RWPE1 (cell line): ENCODE data around the gene MMP21.

Experiments
- CTCF ChIA-PET: fragments of 350-600 bp; sonication (Branson Sonifier 250); formaldehyde crosslinking; extraction: SDS; loops from one replicate; lab custom pipeline; 2021; lab: Yijun Ruan, JAX
- POLR2A ChIA-PET: fragments of 400-600 bp; formaldehyde crosslinking; extraction: SDS; loops from one replicate; lab custom pipeline; 2020; ENCODE audit warnings: antibody characterized with exemption; ENCODE audit not compliant: low non-redundant PET; lab: Yijun Ruan, JAX
- DNase-seq: peaks from one replicate; pipeline ENCODE4 v3.0.0; 2012; ENCODE audit warnings: low spot score
- H3K27ac ChIP-seq: fragments of 450-650 bp; 2 replicates; pipeline ENCODE4 v1.5.1; 2017
- TF ChIP-seq, protein P1 (sequence below): fragments of 450-650 bp; conservative IDR thresholded peaks from 2 replicates; pipeline ENCODE4 v1.5.1; 2017; ENCODE audit warnings: low read depth, mild to moderate bottlenecking

The MMP21 gene

DNA sequence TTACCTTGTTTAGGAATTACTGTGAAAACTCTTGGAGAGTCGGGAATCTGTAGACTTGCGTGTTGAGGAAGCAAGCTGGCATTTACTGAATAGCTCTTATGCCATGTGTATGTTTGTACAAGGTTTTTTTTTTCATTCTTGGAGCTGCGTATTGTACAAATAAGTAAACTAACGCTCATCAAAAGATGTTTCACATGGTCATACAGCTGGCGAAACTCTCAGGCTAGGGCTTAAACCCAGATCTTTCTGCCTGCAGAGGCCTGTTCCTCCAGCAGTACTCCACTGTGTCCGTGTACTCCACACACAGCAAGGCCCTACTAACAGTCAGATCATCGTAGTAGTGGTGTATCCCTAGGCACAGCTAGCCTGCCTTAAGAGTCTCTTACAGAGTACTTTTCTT, 48.7 kb downstream of the MMP21 start:
- POLR2A ChIA-PET = no interaction called here
- no peak overlapping the region for H3K27ac ChIP-seq
- no peak for DNase-seq
- TF ChIP-seq, protein P1, sequence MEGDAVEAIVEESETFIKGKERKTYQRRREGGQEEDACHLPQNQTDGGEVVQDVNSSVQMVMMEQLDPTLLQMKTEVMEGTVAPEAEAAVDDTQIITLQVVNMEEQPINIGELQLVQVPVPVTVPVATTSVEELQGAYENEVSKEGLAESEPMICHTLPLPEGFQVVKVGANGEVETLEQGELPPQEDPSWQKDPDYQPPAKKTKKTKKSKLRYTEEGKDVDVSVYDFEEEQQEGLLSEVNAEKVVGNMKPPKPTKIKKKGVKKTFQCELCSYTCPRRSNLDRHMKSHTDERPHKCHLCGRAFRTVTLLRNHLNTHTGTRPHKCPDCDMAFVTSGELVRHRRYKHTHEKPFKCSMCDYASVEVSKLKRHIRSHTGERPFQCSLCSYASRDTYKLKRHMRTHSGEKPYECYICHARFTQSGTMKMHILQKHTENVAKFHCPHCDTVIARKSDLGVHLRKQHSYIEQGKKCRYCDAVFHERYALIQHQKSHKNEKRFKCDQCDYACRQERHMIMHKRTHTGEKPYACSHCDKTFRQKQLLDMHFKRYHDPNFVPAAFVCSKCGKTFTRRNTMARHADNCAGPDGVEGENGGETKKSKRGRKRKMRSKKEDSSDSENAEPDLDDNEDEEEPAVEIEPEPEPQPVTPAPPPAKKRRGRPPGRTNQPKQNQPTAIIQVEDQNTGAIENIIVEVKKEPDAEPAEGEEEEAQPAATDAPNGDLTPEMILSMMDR = no peak
- CTCF ChIA-PET = interaction anchor here (0.6 kb wide), 1 partner anchor 20 kb away, joined by 4 read pairs; no protein-coding TSS in a partner anchor

DNA sequence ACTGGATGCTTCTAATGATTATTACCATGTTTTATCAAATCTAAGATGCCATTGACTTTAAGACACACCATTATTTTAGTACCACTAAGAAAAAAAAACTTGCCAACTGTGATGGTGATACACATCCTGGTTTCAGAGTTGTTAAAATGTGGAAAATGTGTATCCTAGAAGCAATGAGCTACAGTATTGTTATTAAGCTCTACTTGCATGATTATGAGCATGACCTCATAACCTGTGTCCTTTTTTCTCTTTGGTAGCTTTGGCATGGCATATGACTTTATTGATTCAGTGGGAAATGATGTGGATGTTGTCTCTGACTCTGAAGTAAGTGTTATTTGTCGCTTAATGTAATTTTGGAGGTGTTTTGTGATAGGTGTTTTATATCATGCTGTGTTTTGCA, 52.8 kb downstream of the MMP21 start:
- H3K27ac ChIP-seq = no peak overlapping the region
- POLR2A ChIA-PET = no interaction called here
- no peak for DNase-seq
- TF ChIP-seq, protein P1 = no peak
- CTCF ChIA-PET = interaction anchor here (0.5 kb wide), 1 partner anchor 14 kb away, joined by 4 read pairs; no protein-coding TSS in a partner anchor

DNA sequence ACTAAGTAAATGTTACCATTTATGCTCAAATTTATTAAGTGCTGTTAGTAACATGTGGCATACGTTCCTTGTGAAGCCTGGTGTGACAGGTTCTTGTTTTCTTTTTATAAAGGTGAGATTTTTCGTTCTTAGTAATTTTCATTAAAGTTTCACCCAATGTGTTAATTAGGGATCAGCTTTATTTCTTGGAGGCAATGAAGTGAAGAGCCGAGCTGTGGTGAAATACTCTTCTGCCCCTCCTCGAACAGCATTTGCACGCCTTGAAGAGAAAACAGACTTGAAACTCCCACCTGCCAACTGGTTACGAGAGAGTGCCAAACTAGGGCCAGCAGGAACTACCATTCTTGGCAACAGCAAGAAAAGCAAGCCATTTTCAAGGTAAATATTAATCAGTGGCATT, 54.6 kb downstream of the MMP21 start:
- CTCF ChIA-PET = interaction anchor here (0.6 kb wide), 2 partner anchors 262 to 1112 kb away, joined by 3 read pairs; no protein-coding TSS in a partner anchor

DNA sequence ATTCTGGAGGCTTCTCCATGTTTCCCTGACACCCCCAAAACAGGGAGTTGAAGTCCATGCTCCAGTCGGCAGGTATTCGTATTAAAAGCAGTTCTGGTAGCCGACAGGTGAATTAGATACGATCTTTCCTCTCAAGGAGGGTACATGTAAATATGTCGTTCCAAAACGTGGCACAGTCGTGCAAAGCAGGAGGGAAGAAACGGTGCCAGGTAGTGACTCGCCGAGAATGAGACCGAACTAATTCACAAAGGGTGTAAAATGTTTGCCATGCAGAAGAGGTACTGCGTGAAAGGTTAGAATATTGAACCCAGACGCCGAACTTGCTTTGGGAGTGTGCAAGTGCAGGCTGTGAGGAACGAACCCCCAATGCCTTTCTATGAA, 55.6 kb downstream of the MMP21 start:
- no peak for DNase-seq
- CTCF ChIA-PET = interaction anchor here (0.6 kb wide), 1 partner anchor 21 kb away, joined by 4 read pairs; no protein-coding TSS in a partner anchor
- POLR2A ChIA-PET = interaction anchor here (0.5 kb wide), 1 partner anchor 365 kb away, joined by 4 read pairs; no protein-coding TSS in a partner anchor
- TF ChIP-seq, protein P1 = no peak
- peak overlapping the region; percentile 92 for H3K27ac ChIP-seq

More for the DNA sequence above, 54.6 kb downstream of the MMP21 start:
- H3K27ac ChIP-seq = no peak overlapping the region
- no peak for DNase-seq
- TF ChIP-seq, protein P1 = no peak
- POLR2A ChIA-PET = no interaction called here

DNA sequence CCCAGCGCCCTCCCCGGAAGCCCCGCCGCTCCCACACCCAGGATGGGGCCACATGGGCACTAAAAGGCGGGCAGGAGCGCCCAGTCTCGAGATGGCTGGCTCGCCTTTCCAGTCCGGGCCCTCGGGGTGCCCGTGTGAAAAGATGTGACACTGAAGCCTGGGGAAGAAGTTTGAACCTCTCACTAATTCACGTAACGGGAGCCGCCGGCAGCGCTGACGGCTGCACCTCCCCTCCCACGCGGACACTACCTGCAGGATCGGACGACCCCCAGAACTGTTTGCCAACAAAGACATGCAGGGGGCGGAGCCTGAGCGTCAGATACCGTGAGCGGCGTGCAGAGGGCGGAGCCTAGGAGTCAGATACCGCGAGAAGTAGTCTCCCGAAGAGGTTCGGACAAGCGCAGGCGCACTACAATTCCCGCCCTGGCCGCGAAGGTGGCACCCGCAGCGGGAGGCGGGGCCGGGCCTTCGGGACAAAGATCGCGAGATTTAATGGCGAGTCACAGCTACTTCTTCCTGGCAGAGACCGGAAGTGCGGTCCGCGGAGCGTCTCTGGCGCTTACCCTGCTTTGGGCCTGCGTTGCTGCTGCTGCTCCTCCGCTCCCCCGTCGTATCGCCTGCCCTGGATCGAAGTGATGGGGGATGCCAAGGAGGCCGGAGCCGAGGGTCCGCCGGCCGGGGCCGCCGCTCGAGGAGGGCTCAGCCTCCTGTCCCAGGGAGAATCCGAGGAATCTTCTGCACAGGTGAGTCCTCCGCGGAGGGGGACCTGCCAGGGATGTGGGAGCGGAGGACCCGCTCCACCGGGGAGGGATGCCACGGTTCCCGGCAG, 56.2 kb downstream of the MMP21 start, which contains the start of gene EDRF1:
EDRF1 (plus strand) TSS at position 537 of the 829 bp plus-strand sequence; CDS start at position 636, 99 bp downstream.
- peak within 1 kb of the TSS; percentile 92 for H3K27ac ChIP-seq

More for the DNA sequence above, 56.2 kb downstream of the MMP21 start, which contains the start of gene EDRF1:
- TF ChIP-seq, protein P1 = no peak
- POLR2A ChIA-PET = interaction anchor here (0.5 to 0.7 kb wide), 2 partner anchors 57 to 365 kb away, joined by 3 to 4 read pairs; no protein-coding TSS in a partner anchor
- DNase-seq = peak; percentile 99
- CTCF ChIA-PET = interaction anchor here (0.6 kb wide), 1 partner anchor 21 kb away, joined by 4 read pairs; no protein-coding TSS in a partner anchor
